Measurements from ENCODE around the gene ARID1B.
"Not testable (repeated sequence)": the region's sequence is repeated elsewhere in the genome, so short reads cannot be mapped to it uniquely, and the experiment has no call there.

Gene ARID1B

DNA sequence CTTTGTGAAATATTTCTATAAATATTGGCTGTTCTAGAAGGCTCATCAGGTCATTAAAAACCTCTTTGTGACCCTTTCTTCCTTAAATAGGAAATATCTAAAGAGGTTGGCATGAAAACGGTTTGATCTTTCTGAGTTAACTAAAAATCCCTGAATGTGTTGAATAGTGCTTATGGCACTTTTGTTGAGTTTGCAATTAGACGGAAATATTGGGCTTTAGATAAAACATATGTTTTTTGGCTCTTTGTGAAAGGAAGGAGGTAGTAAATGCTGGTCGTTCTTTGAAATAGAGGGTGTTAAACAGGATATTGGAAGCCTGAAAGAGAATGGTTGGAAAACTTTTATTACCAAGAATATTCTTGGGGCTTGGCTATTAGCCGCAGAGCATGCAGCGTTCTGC is 163.0 kb downstream of the ARID1B start:
- DNase-seq (ENCODE audit: low spot score), result no peak

DNA sequence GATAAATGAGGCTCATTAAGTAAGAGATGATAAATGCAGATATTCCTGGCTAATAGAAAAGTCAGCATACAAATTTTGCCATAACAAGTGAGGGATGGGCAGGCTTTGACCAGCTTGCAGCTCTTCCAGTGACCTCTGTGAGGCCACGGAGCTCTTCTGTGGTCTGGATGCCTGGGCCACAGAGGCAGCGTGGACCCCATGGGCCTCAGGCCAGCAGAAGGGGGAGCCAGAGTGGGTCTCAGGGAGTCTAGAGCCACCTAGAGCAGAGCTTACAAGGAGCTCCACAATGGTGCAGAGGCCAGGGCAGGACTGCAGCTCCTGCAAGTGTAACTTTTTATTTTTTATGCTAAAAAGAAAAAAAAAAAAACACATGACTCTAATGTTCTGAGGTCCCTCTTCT is 165.1 kb downstream of the ARID1B start:
- DNase-seq (ENCODE audit: low spot score), result no peak

DNA sequence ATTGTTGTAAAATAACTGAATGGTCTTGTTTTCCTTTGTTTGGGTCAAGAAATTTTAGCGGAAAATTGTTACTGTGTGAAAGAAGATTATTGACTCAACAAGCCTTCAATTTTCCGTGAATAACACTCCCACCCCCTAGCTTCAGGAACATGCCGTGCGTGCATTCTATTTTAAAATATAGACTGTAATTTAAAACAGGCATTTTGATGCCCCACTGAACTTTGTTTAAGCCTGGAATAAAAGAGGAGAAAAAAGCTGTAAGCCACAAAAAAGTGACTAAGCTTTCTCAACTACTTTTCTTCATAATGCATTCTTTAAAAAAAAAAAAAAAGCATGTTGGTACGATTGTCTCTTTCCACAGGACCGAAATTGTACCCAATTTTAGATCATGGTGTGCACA is 166.0 kb downstream of the ARID1B start:
- no peak for DNase-seq (ENCODE audit: low spot score)

DNA sequence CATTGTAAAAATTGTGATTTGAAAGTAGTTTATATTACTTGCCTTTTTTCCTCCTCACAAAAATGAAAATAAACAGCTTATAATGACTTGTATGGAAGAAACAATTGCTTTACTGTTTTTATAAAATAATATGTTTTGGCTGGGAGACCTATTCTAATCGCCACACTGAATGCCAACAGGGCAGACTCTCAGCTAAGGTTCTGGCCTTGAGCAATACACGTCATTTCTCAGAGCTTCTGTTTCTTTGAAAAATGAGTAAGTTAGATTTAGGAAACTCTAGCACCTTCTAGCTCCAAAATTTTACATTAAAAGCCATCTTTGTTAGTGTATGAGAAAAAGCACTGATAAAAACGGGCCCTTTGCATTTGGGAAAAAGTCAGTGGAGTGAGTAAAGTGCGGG is 166.6 kb downstream of the ARID1B start:
- DNase-seq (ENCODE audit: low spot score), result no peak

DNA sequence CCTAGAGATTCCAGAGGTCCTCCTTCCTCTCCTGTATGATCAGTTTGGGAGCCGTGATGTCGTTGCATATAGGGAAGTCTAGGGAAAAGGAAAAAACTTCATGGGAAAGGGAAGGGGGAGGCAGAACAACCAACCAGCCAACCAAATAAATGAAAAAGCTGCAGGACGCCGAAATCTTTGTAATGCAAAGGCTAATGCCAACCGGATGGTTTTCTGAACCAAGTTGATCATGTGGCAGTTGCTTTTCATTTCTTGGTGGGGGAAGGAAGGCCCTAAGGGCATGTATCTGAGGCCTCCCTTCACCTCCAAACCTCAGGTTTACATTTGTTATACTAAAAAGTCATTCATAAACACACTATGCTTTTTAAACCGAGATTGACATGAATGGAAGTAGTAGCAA is 167.2 kb downstream of the ARID1B start:
- DNase-seq (ENCODE audit: low spot score), result no peak

DNA sequence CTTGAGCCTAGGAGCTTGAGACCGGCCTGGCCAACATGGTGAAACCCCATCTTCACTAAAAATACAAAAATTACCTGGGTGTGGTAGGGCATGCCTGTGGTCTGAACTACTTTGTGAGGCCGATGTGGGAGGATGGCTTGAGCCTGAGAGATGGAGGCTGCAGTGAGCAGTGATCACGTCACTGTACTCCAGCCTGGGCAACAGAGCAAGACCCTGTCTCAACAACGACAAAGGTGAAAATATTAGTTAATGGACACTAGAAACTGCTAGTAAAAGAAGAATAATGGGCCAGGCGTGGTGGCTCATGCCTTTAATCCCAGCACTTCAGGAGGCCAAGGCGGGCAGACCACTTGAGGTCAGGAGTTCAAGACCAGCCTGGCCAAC is 168.6 kb downstream of the ARID1B start:
- not testable (repeated sequence) for DNase-seq (ENCODE audit: low spot score)

DNA sequence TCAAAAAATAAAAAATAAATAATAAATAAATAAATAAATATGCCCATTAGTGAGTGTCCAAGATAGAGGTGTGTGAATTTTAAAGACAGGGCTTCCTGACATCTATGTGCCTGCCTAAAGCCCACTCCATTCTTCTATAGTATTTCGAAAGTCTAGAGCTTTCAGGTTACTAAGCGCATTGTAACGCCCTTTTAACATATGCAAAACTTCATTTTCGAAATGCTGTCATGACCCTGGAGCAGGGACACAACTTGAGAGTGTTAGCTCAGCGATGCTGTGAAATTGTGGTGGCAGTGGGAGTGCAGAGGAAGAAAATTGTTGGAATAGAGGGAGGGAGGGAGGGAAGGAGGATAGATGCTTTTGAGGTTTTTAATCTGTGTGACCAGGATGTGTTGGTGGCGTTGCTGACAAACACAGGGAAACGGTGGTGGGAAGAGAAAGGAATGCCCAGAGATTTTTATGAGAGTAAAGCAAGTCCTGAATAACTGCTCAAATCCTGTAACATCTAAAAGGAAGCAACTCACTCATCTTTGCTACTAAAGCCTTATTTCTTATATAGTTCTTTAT is 169.3 kb downstream of the ARID1B start:
- DNase-seq (ENCODE audit: low spot score), result no peak

DNA sequence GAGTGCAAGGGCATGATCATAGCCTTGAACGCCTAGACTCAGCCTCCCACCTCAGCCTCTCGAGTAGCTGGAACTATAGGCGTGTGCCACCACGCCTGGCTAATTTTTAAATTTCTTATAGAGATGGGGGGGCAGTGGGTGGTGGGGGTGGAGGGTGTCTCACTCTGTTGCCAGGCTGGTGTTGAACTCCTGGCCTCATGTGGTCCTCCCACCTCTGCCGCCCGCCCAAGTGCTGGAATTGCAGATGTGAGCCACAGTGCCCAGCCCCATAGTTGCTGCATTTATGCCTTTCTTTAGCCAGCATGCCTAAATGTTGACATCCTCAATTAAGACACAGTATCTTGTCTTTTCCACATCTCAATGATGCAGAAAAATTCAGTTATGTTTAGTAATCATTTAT is 171.1 kb downstream of the ARID1B start:
- DNase-seq (ENCODE audit: low spot score), result no peak

DNA sequence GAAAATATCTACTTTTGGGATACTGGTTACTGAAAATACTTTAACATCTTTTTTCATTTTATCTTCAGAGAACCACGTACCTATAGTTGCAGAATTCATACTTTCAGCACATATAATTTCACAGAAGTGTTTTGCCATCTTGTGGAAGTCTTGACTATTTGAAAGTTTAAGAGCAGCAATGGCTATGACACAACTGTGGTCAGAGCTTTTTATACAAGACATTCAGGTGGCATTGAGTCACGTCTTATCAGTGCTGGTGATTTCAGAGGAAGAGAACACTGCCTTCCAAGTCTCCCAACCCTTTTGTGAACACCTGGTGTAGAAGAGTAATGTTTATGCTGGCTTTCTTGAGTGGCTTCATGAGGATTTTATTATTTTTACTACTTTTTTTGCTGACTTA is 171.6 kb downstream of the ARID1B start:
- no peak for DNase-seq (ENCODE audit: low spot score)

DNA sequence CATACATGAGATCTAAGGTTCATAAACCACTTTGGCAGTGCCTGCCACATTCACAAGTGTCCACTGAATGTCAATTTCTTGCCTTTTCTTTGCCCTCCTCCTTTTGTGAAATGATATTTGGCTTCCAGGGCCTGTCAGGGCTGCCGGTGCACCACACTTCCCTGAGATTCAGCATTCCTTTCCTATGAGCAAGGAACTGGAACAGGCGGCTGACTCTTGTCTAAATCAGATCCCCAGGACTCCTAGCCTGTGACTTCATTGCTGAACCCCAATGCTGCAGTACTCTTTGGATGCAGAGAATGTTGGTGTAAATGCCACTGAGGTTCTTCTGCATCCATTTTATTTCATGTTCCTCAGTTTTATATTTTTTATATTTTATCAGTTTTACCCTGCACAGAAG is 172.2 kb downstream of the ARID1B start:
- DNase-seq (ENCODE audit: low spot score), result no peak

DNA sequence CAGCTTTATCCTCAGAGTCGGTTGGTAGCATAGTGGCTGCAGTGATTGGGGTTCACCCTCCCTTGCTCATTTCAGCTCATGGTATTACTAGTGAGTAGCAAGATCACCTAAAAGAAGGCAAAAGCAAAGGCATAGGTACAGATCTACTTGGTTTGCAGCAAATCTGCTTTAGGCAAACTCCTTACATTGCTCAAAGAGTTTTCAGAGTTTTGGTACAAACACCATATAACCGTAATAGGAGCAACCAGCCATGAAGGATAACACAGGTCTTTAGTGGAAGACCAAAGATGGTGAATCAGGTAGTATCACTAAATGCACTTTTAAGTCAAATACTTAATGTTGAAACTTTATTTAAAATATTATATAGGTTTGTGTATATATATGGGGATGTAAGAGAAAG is 172.9 kb downstream of the ARID1B start:
- DNase-seq (ENCODE audit: low spot score), result no peak

DNA sequence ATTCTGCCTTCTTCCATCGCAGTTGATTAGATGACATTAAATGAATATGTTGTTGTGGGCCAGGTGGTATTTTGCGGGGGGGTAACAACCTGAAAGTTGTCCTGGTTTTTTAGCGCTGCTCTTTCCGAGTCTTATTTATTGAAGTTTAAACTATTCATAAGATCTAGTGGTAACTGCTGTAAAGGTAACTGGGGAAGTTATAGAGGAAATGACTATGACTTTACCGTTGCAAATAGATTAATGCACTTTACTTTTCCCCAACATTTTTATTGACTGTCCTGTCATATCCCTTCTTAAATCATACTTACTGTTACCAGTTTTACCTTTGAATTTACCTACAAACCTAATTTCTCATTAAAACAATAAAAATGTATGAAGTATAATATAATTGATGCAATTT is 173.4 kb downstream of the ARID1B start:
- DNase-seq (ENCODE audit: low spot score), result no peak

DNA sequence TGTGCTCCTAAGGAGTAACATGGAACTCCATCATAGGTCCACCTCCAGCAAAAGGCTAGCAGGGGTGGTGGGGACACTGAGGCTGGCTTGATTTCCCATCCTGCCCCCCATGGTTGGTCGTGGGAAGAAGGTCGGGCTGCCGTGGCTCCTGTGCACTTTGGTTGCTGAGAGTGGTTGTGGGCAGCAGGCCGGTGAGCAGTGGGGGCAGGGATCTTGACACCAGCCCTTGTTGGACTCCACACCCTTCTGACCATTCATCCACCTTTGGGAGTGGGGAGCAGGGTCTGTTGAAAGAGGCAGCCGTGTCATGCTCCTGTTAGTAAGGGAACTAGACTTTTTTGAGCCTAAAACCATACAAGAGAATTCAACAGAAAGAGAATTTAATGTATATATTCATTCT is 175.2 kb downstream of the ARID1B start:
- no peak for DNase-seq (ENCODE audit: low spot score)

DNA sequence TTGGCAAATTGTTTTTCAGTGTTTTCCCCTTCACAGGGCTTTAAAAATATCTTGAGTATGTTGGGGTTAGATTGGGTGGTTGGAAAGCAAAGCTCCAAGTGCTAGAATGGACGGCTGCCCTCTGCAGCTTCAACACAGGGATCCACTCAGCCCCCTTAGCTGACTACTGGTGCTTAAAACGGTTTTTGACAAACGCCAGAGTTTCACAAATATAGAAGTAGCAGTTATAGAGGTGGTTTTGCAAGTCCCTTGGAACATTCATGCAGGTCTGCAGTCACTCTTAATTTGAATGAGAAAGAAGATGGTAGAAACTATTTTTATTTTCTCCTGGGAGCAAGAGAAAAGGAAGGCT is 175.9 kb downstream of the ARID1B start:
- DNase-seq (ENCODE audit: low spot score), result no peak

DNA sequence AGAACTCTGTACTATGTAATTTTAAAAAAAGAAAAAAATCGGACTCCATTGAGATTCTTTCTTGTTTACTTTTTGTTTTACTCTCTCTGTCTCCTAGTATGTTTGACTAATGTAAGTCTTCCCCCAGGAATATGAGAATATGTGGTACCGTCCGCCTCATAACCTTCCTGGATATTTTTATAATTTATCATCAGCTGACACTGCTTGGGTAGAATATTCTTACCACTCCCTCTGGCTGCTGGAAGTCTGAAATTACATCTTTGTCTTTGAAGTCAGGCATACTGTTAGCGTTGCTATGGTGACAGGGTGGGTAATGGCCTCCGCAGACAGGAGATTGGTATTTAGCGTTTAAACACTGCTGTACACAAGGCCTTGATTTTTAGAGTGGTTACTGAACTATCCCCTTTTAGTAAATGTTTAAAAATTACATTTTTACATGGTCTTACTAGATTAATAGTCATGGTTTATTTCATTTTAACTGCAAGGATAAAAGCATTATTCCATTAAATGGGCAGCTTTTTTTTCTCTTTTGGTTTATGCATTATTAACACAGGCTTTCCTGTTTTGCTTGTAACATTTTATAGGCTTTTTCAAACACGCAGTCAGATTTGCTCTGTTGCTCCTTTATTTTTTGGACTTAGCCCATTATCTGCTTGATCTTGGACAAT is 176.4 kb downstream of the ARID1B start:
- no peak for DNase-seq (ENCODE audit: low spot score)

DNA sequence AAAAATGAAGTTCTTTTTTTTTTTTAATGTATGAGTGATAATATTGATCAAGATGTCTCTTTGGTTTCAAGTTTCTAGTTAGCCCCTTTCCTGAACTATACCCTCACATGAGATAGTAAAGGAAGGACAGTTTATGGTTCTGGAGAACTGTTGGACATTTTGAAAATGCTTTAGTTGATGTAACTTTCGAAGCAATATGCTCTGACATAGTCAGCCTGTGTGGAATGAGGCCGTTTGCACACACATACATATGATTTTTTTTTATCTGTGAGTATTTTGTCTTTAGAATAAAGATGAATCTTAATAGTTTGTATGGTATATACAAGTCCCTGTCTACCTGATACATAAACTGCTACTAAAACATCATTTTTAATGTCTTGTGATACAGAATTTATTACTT is 177.0 kb downstream of the ARID1B start:
- no peak for DNase-seq (ENCODE audit: low spot score)

DNA sequence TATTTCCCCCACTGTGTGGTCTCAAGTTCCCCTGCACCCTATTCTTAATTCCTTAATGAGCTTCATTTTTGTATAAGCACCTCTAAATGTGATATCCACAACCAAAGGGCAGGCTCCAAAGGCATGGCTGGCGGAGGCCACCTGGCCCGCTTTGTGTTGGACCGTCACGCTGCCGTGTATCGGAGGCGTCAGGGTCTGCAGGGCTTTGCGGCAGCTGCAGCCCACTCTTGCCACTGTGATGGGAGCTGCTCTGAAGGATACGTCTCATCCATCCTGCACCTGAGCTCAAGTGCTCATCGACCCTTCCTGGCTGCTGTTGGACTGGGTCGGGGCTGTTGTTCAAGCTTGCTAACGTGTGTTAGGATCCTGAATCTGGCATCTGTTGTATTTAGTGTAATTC is 177.6 kb downstream of the ARID1B start:
- DNase-seq (ENCODE audit: low spot score), result no peak

DNA sequence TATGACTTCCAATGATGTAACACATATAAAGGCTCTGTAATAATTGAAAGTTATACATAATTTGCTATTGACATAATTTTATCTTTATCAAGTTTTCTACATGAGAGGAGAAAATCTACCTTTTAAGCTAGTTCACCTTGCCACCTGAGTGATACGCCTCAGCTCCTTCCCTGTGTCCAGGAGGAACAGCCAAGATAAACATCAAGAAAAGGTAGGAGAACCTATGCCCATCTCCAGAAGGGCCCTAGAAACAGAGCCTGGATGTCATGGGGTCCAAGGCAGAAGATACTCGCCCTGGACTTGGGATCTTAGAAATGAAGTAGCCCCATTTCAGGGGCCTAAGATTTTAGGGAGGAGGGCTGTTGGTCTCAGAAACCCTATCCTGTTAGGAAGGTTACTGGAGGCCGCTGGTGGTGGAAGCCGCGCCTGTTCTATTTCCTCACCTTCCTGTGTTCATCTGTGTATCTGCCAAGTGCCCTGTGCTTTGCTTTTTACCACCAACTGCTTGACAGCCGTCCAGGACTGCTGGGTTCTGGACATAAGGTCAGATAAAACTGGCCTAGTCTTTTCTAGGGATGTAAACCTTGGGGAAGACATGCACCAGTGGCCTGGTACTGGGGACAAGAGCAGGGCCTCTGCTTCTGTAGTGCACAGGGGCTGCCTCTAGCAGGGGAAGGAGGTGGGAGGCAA is 178.5 kb downstream of the ARID1B start:
- DNase-seq (ENCODE audit: low spot score), result no peak

DNA sequence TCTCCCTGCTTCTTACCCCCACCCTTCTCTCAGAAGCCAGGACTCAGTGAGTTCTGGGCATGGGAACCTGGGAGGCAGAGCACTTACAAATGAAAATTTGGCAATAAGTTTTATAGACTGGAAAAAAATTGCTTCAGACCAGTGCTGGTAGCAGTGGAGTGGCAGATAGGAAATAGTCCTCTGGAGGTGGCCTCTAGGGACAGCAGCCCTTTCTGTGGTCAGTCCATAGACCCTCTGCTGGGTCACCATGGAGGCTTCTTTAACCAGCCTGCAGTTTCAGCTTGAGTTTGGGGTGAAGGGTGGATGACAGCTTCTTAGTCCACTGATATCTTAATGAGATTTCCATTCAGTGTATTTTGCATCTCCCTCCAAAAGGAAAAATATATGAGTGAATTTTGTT is 179.1 kb downstream of the ARID1B start:
- DNase-seq (ENCODE audit: low spot score), result no peak

DNA sequence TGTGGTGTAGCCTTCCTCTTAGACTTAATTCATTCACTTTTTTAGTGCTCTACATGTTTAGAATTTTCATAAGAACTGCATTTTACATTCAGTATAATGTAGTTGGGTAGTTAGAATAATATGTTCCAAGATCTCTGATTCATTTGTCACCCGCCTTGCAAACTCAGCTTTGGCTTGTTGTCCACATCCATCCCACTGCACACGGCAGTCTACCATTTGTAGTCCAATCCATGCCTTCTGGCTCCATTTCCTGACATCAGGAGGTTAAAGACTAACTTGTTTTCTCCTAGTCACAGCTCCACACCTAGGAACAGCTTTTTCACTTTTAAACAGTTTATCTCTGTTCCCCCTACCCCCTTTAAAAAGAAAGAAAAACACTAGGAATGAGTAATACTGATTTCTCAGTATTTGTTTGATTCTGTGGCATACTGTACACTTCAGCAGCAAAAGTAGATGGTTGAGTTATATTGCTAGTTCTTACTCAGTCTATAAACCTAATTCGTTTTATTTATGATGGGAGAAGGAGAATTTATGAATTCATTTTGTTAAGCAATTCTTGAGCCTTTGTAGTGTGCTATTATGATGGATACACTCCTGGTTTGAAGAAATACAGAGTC is 180.9 kb downstream of the ARID1B start:
- DNase-seq (ENCODE audit: low spot score), result no peak

DNA sequence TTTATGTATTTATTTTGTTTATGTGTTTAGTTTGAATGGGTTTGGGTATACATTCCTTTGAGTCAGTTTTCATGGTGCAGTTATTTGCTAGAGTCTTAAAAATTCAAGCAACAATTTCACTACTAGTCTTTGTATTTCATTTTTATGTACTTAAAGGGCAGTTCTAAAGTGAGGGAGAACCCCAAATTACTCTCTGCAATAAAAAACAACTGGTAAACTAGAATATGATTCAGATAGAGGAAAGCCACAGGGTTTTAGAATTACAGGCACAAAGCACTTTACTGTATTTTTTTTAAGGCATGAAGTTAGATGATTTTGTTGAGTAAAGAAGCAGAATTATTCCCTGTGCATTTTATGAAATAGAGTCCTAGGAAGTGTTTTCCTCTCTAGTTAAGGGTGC is 183.3 kb downstream of the ARID1B start:
- DNase-seq (ENCODE audit: low spot score), result no peak

DNA sequence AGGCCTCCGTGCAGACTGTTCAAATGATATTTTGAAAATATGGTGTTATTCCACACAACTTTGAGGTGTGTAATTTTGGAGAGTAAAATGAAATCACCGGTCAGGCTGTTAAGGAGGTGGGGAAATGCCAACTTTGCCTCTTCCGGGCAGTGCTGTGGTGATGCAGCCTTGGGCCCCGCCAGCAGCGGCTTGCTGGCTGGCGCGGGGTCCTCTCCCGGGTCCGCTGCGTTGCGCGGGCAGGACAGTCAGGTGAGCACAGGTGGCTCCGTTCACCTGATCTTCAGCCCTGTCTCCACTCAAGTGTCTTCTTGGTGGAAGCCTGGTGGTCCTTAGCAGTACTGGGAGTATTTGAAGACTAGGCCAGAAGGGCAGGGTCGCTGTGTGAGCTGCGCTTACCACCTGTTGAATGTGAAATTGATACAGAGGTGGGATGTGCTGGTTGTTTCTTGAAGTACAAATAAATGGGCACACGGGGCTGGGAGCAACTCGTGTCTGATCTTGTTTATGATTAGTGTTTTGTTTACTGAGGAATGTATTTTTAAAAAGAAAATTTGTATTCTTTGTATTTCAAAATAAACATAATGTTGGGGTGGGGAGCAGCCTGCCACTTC is 184.2 kb downstream of the ARID1B start:
- DNase-seq (ENCODE audit: low spot score), result no peak
